Dendritic cell treated with granulocyte-macrophage colony-stimulating factor and Interleukin-4, amounts not matched to agents 40 ng/mL and 50 ng/mL, for 4 days (primary cell): ENCODE results near the gene CLASP2.
A peak's percentile ranks its signal among the peaks of the same experiment; 100 is the strongest.

Experiments used
- H3K27ac Mint-ChIP-seq: one replicate; pipeline ENCODE4 v1.8.0; 2022; ENCODE audit warnings: mild to moderate bottlenecking, mixed read lengths
- H3K27me3 Mint-ChIP-seq: one replicate; pipeline ENCODE4 v1.8.0; 2022; ENCODE audit warnings: mild to moderate bottlenecking, mixed read lengths
- H3K36me3 Mint-ChIP-seq: one replicate; pipeline ENCODE4 v1.8.0; 2022; ENCODE audit warnings: low read depth, mixed read lengths
- H3K4me1 Mint-ChIP-seq: one replicate; pipeline ENCODE4 v1.8.0; 2022; ENCODE audit warnings: low read depth, mixed read lengths
- H3K4me3 Mint-ChIP-seq: one replicate; pipeline ENCODE4 v1.8.0; 2022; ENCODE audit warnings: mild to moderate bottlenecking, moderate library complexity, mixed read lengths
- H3K9me3 Mint-ChIP-seq: one replicate; pipeline ENCODE4 v1.8.0; 2022; ENCODE audit warnings: mixed read lengths
- intact Hi-C: fragments of 100-400 bp; cut with micrococcal nuclease; formaldehyde crosslinking; loops from one replicate; pipeline ENCODE4 v1.15.0; 2022

The CLASP2 gene

DNA sequence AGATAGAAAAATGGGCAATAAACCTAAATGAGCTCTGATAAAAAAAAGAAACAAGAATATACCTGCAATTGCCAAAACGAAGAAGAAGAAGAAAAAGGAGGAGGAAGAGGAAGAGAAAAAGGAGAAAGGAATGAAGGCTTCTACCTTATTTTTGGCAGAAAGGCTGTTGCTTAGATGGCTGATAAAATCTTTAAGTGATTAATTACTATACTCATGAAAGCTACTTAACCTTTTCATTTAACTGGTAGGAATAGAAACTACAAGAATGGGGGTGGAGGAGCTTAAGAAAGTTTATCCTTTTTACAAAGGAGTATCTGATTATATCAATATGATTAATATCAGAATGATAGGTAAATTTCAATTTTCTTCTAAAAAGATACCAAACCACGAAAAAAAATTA, 75.2 kb downstream of the CLASP2 start:
- Mint-ChIP-seq H3K27ac (no peak overlapping the region), H3K9me3 (no peaks in the 10 kb centered on the region), H3K27me3 (no peaks in the 10 kb centered on the region), H3K4me3 (no peak overlapping the region), H3K36me3 (peaks cover 25% of the 10 kb centered on the region), H3K4me1 (no peaks in the 10 kb centered on the region)
- intact Hi-C loops = no loop called here

- no peaks in the 10 kb centered on the region for H3K27me3 Mint-ChIP-seq
- no peak overlapping the region for H3K27ac Mint-ChIP-seq
- H3K4me3 Mint-ChIP-seq = no peak overlapping the region
- H3K36me3 Mint-ChIP-seq = peaks cover 25% of the 10 kb centered on the region
- no peaks in the 10 kb centered on the region for H3K9me3 Mint-ChIP-seq
- H3K4me1 Mint-ChIP-seq = no peaks in the 10 kb centered on the region
- intact Hi-C loops = loop anchor here (5.0 kb wide), 1 partner anchor 77 kb away; the partner anchor contains the start of gene CLASP2
These were observed 78.2 kb downstream of the CLASP2 start for GRCh38 chr3:33639889-33640288.

- Mint-ChIP-seq H3K27ac (no peak overlapping the region), H3K36me3 (peaks cover 31% of the 10 kb centered on the region), H3K27me3 (no peaks in the 10 kb centered on the region), H3K9me3 (no peaks in the 10 kb centered on the region), H3K4me3 (no peak overlapping the region), H3K4me1 (no peaks in the 10 kb centered on the region)
- intact Hi-C loops = loop anchor here (5.0 kb wide), 1 partner anchor 80 kb away; the partner anchor contains the start of gene CLASP2
These were observed 80.6 kb downstream of the CLASP2 start for GRCh38 chr3:33637482-33637881.

DNA sequence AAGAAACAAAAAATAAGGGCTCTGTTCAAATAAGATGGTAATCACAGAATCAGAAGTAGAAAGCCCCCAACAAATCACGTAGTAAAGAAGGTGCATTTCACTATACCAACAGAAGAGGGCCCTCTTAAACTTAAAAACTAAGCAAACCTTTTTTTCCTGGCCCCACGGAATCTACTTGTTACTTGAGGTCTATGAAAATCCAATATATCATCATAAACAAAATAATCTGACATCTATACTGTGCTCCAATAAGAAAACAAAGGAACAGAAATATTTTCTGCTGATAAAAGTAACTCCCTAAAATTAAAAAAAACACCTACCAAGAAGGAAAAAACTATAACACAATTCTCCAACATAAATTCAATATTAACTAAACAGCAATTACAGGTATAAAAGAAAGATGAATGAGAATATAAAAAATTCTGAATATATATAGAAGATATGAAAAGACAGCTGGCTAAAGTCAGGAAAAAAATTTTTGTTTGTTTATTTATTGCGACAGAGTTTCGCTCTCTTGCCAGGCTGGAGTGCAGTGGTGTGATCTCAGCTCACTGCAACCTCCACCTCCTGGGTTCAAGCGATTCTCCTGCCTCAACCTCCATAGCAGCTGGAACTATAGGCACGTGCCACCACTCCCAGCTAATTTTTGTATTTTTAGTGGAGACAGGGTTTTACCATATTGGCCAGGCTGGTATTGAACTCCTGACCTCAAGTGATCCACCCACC, 81.8 kb downstream of the CLASP2 start:
- Mint-ChIP-seq H3K27me3 (no peaks in the 10 kb centered on the region), H3K27ac (no peak overlapping the region), H3K36me3 (peaks cover 34% of the 10 kb centered on the region), H3K4me3 (no peak overlapping the region), H3K9me3 (no peaks in the 10 kb centered on the region), H3K4me1 (no peaks in the 10 kb centered on the region)
- intact Hi-C loops = loop anchor here (1.0 to 5.0 kb wide), 2 partner anchors 81 to 151 kb away; partner anchors contain the start of gene CLASP2

GRCh38 chr3:33634262-33634661, 83.8 kb downstream of the CLASP2 start:
- H3K27ac Mint-ChIP-seq = no peak overlapping the region
- H3K27me3 Mint-ChIP-seq = no peaks in the 10 kb centered on the region
- no peaks in the 10 kb centered on the region for H3K4me1 Mint-ChIP-seq
- H3K9me3 Mint-ChIP-seq = no peaks in the 10 kb centered on the region
- no peak overlapping the region for H3K4me3 Mint-ChIP-seq
- peaks cover 35% of the 10 kb centered on the region for H3K36me3 Mint-ChIP-seq
- intact Hi-C loops = no loop called here

DNA sequence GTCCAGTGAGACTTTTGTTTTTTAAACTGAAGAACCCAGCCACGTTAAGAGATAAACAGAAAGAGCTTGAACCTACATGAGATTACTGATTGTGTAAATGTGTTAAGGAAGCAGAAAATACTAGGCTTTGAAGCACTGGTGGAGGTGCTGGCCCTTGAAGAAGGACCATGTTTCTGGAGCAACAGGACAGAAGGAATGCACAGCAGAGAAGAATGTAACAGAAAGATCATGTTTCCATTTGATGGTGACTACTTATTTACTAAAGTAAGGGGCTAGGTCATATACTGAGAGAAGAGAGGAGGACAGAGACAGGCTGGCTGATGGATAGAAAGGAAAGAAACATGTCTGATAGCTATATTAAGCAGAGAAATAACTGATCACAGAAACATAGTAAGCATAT, 88.8 kb downstream of the CLASP2 start:
- Mint-ChIP-seq H3K27ac (no peak overlapping the region), H3K4me3 (no peak overlapping the region), H3K9me3 (no peaks in the 10 kb centered on the region), H3K27me3 (no peaks in the 10 kb centered on the region), H3K4me1 (no peaks in the 10 kb centered on the region), H3K36me3 (peaks cover 21% of the 10 kb centered on the region)
- intact Hi-C loops = no loop called here

- no peak overlapping the region for H3K4me3 Mint-ChIP-seq
- no peaks in the 10 kb centered on the region for H3K9me3 Mint-ChIP-seq
- H3K27me3 Mint-ChIP-seq = no peaks in the 10 kb centered on the region
- no peak overlapping the region for H3K27ac Mint-ChIP-seq
- peaks cover 30% of the 10 kb centered on the region for H3K36me3 Mint-ChIP-seq
- no peaks in the 10 kb centered on the region for H3K4me1 Mint-ChIP-seq
- intact Hi-C loops = no loop called here
These were observed 93.3 kb downstream of the CLASP2 start for GRCh38 chr3:33624756-33625155.

- Mint-ChIP-seq H3K9me3 (no peaks in the 10 kb centered on the region), H3K4me1 (no peaks in the 10 kb centered on the region), H3K36me3 (peaks cover 71% of the 10 kb centered on the region), H3K27ac (no peak overlapping the region), H3K27me3 (no peaks in the 10 kb centered on the region), H3K4me3 (no peak overlapping the region)
- intact Hi-C loops = no loop called here
These were observed 105.0 kb downstream of the CLASP2 start for GRCh38 chr3:33613041-33613440.

GRCh38 chr3:33612607-33613006, 105.4 kb downstream of the CLASP2 start:
- Mint-ChIP-seq H3K27me3 (no peaks in the 10 kb centered on the region), H3K36me3 (peaks cover 70% of the 10 kb centered on the region)

GRCh38 chr3:33602829-33603228, 115.2 kb downstream of the CLASP2 start:
- intact Hi-C loops = loop anchor here (10.0 kb wide), 1 partner anchor 198 kb away; no protein-coding TSS in a partner anchor
- Mint-ChIP-seq H3K4me3 (no peak overlapping the region), H3K9me3 (no peaks in the 10 kb centered on the region), H3K36me3 (peaks cover 88% of the 10 kb centered on the region), H3K27ac (no peak overlapping the region), H3K4me1 (no peaks in the 10 kb centered on the region), H3K27me3 (no peaks in the 10 kb centered on the region)

More at GRCh38 chr3:33612607-33613006, 105.4 kb downstream of the CLASP2 start:
- H3K27ac Mint-ChIP-seq = no peak overlapping the region
- H3K9me3 Mint-ChIP-seq = no peaks in the 10 kb centered on the region
- intact Hi-C loops = no loop called here
- no peak overlapping the region for H3K4me3 Mint-ChIP-seq
- H3K4me1 Mint-ChIP-seq = no peaks in the 10 kb centered on the region

- H3K9me3 Mint-ChIP-seq = no peaks in the 10 kb centered on the region
- peaks cover 51% of the 10 kb centered on the region for H3K36me3 Mint-ChIP-seq
- H3K4me3 Mint-ChIP-seq = no peak overlapping the region
- no peaks in the 10 kb centered on the region for H3K4me1 Mint-ChIP-seq
- intact Hi-C loops = no loop called here
- H3K27me3 Mint-ChIP-seq = no peaks in the 10 kb centered on the region
- H3K27ac Mint-ChIP-seq = no peak overlapping the region
These were observed 120.8 kb downstream of the CLASP2 start for GRCh38 chr3:33597257-33597689.

DNA sequence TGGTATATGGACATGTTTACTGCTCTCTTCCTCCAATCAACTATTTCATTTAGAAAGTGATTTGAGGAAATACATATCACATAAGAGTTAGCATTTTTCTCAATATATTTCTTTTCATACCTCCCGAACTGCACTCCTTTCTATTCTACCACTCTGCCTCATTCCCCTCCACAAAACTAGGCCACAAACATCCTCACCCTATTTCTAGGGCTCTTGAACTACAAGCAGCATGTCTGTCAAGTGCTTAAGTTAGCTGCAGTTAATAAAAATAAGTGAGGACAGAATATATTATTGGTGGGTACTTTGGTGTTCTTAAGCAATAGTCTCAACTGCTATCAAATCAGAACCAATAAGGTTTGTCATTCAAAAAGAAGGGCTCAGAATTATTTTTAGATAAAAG, 125.1 kb downstream of the CLASP2 start:
- intact Hi-C loops = no loop called here
- peaks cover 8% of the 10 kb centered on the region for H3K4me1 Mint-ChIP-seq
- H3K9me3 Mint-ChIP-seq = no peaks in the 10 kb centered on the region
- peaks cover 49% of the 10 kb centered on the region for H3K36me3 Mint-ChIP-seq
- no peak overlapping the region for H3K4me3 Mint-ChIP-seq
- H3K27ac Mint-ChIP-seq = no peak overlapping the region
- no peaks in the 10 kb centered on the region for H3K27me3 Mint-ChIP-seq

GRCh38 chr3:33590541-33590940, 127.5 kb downstream of the CLASP2 start:
- no peaks in the 10 kb centered on the region for H3K27me3 Mint-ChIP-seq
- no peaks in the 10 kb centered on the region for H3K9me3 Mint-ChIP-seq
- peaks cover 8% of the 10 kb centered on the region for H3K4me1 Mint-ChIP-seq
- H3K27ac Mint-ChIP-seq = no peak overlapping the region
- H3K4me3 Mint-ChIP-seq = no peak overlapping the region
- H3K36me3 Mint-ChIP-seq = peaks cover 57% of the 10 kb centered on the region
- intact Hi-C loops = no loop called here

GRCh38 chr3:33586402-33586801, 131.7 kb downstream of the CLASP2 start:
- Mint-ChIP-seq H3K36me3 (peaks cover 82% of the 10 kb centered on the region), H3K27me3 (no peaks in the 10 kb centered on the region), H3K4me1 (peaks cover 23% of the 10 kb centered on the region), H3K4me3 (no peak overlapping the region), H3K9me3 (no peaks in the 10 kb centered on the region), H3K27ac (no peak overlapping the region)
- intact Hi-C loops = no loop called here

GRCh38 chr3:33582234-33582633, 135.8 kb downstream of the CLASP2 start:
- intact Hi-C loops = no loop called here
- Mint-ChIP-seq H3K27ac (peak overlapping the region; percentile 41), H3K36me3 (peaks cover 62% of the 10 kb centered on the region), H3K9me3 (no peaks in the 10 kb centered on the region), H3K4me3 (no peak overlapping the region), H3K4me1 (peaks cover 15% of the 10 kb centered on the region), H3K27me3 (no peaks in the 10 kb centered on the region)
